ENCODE results near the gene RBMS3.
A peak's percentile ranks its signal among the peaks of the same experiment; 100 is the strongest.
"Not testable (repeated sequence)": the region's sequence is repeated elsewhere in the genome, so short reads cannot be mapped to it uniquely, and the experiment has no call there.

The RBMS3 gene

GRCh38 chr3:29313981-29314726 is 33.3 kb downstream of the RBMS3 start:
- DNase-seq: no peak

- DNase-seq: no peak
These were observed 33.8 kb downstream of the RBMS3 start for GRCh38 chr3:29314727-29315088.

GRCh38 chr3:29317659-29318173 is 36.8 kb downstream of the RBMS3 start:
- no peak for DNase-seq

- no peak for DNase-seq
These were observed 37.4 kb downstream of the RBMS3 start for GRCh38 chr3:29318251-29318650.

- DNase-seq: no peak
These were observed 38.4 kb downstream of the RBMS3 start for GRCh38 chr3:29319262-29319661.

GRCh38 chr3:29319798-29320197 is 38.9 kb downstream of the RBMS3 start:
- DNase-seq: no peak

GRCh38 chr3:29322586-29322985 is 41.7 kb downstream of the RBMS3 start:
- DNase-seq: no peak

GRCh38 chr3:29324180-29324651 is 43.3 kb downstream of the RBMS3 start:
- no peak for DNase-seq

- not testable (repeated sequence) for DNase-seq
These were observed 45.7 kb downstream of the RBMS3 start for GRCh38 chr3:29326540-29326939.

GRCh38 chr3:29329986-29330890 is 49.4 kb downstream of the RBMS3 start:
- no peak for DNase-seq

- no peak for DNase-seq
These were observed 50.2 kb downstream of the RBMS3 start for GRCh38 chr3:29331035-29331434.

- no peak for DNase-seq
These were observed 50.8 kb downstream of the RBMS3 start for GRCh38 chr3:29331456-29332194.

GRCh38 chr3:29332195-29332637 is 51.3 kb downstream of the RBMS3 start:
- DNase-seq: no peak

- DNase-seq: no peak
These were observed 52.7 kb downstream of the RBMS3 start for GRCh38 chr3:29333576-29333975.

GRCh38 chr3:29334706-29335105 is 53.8 kb downstream of the RBMS3 start:
- DNase-seq: peak; percentile 43

GRCh38 chr3:29335438-29335837 is 54.6 kb downstream of the RBMS3 start:
- DNase-seq: peak; percentile 83

- no peak for DNase-seq
These were observed 55.1 kb downstream of the RBMS3 start for GRCh38 chr3:29335943-29336342.

- DNase-seq: no peak
These were observed 56.7 kb downstream of the RBMS3 start for GRCh38 chr3:29337565-29337964.

GRCh38 chr3:29338377-29338776 is 57.5 kb downstream of the RBMS3 start:
- no peak for DNase-seq

GRCh38 chr3:29339016-29339833 is 58.4 kb downstream of the RBMS3 start:
- DNase-seq: no peak

- DNase-seq: no peak
These were observed 63.3 kb downstream of the RBMS3 start for GRCh38 chr3:29344154-29344553.

- no peak for DNase-seq
These were observed 64.1 kb downstream of the RBMS3 start for GRCh38 chr3:29344935-29345334.
